ENCODE data around the gene ZNF627.

DNA sequence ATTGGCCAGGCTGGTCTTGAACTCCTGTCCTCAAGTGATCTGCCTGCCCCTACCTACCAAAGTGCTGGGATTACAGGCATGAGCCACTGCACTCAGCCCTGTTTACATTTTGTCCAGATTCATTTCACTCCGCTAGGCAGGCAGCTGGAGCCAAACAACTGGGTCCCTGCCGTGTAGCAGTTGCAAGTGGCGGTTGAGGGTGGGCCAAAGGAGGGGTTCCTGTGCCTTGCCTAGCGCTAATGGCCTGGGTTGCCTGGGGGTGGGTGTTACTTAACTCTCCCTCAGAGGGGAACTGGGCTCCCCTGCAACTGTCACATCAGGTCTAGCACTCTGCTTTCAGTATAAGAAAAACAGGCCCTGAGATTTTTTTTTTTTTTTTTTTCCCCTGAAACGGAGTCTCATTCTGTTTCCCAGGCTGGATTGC, 27.2 kb upstream of the ZNF627 start:
- TF ChIP-seq EZH2 (IDR thresholded peaks at IDR 0.05; ENCODE audit: borderline replicate concordance), result no peak
- TF ChIP-seq, protein P1, sequence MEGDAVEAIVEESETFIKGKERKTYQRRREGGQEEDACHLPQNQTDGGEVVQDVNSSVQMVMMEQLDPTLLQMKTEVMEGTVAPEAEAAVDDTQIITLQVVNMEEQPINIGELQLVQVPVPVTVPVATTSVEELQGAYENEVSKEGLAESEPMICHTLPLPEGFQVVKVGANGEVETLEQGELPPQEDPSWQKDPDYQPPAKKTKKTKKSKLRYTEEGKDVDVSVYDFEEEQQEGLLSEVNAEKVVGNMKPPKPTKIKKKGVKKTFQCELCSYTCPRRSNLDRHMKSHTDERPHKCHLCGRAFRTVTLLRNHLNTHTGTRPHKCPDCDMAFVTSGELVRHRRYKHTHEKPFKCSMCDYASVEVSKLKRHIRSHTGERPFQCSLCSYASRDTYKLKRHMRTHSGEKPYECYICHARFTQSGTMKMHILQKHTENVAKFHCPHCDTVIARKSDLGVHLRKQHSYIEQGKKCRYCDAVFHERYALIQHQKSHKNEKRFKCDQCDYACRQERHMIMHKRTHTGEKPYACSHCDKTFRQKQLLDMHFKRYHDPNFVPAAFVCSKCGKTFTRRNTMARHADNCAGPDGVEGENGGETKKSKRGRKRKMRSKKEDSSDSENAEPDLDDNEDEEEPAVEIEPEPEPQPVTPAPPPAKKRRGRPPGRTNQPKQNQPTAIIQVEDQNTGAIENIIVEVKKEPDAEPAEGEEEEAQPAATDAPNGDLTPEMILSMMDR (IDR thresholded peaks at IDR 0.05; ENCODE audit: poor library complexity), result no peak
- TF ChIP-seq EZH2phosphoT487 (IDR thresholded peaks at IDR 0.05; ENCODE audit: low read depth, severe bottlenecking, unreplicated experiment), result no peak

Measured in hepatocyte (in vitro differentiated cells).